ENCODE measurements around the gene CLEC4E. TPM values are rescaled to one million over a fixed set of nuclear protein-coding genes. Genes with fewer than 3 reads are reported as not detected.
"Not testable (repeated sequence)": the region's sequence is repeated elsewhere in the genome, so short reads cannot be mapped to it uniquely, and the experiment has no call there.

The CLEC4E gene
- total and polyA plus RNA-seq, 2 experiments from 2014 or later: not detected

- in situ Hi-C loops (cut with MboI): no loop called here
Measured at GRCh38 chr12:8548192-8548591, 7.5 kb upstream of the CLEC4E start.

GRCh38 chr12:8547645-8548044, 6.9 kb upstream of the CLEC4E start:
- Histone ChIP-seq H3K79me2 (ENCODE audit: insufficient read depth) (no peaks in the 10 kb centered on the region), H4K20me1 (ENCODE audit: insufficient read depth) (no peaks in the 10 kb centered on the region), H3K4me1 (ENCODE audit: insufficient read depth) (no peaks in the 10 kb centered on the region), H3K36me3 (ENCODE audit: low read depth) (no peaks in the 10 kb centered on the region), H3K9me2 (ENCODE audit: insufficient read depth) (no peaks in the 10 kb centered on the region), H2AFZ (no peak overlapping the region), H3K9ac (no peak overlapping the region), H3K4me2 (ENCODE audit: unreplicated experiment) (no peak overlapping the region), H3K9me3 (ENCODE audit: low read depth) (no peaks in the 10 kb centered on the region), H3K27me3 (replicated peaks; ENCODE audit: insufficient read depth) (no peaks in the 10 kb centered on the region; the same call in 1 of the 2 replicates), H3K4me3 (no peak overlapping the region), H3F3A (ENCODE audit: insufficient read depth) (no peaks in the 10 kb centered on the region), H3K27ac (no peak overlapping the region)
- in situ Hi-C loops (cut with MboI): no loop called here
- TF ChIP-seq EZH2 (IDR thresholded peaks at IDR 0.05; ENCODE audit: insufficient read depth, poor library complexity, severe bottlenecking) (no peak), EZH2phosphoT487 (IDR thresholded peaks at IDR 0.05; ENCODE audit: insufficient read depth, low read depth) (no peak)
- WGBS, 2 experiments (ENCODE audit: low coverage in 1 of 2, low lambda C conversion rate in 2 of 2, missing lambda C conversion rate in 2 of 2): 58 to 69% methylated on average over 2 of the region's 2 CpGs
- no peak for DNase-seq

More at GRCh38 chr12:8548192-8548591, 7.5 kb upstream of the CLEC4E start:
- no peaks in the 10 kb centered on the region for H3K9me3 ChIP-seq (ENCODE audit: low read depth)
- H4K20me1 ChIP-seq (ENCODE audit: insufficient read depth): no peaks in the 10 kb centered on the region
- no peaks in the 10 kb centered on the region for H3K36me3 ChIP-seq (ENCODE audit: low read depth)
- no peaks in the 10 kb centered on the region for H3K9me2 ChIP-seq (ENCODE audit: insufficient read depth)
- DNase-seq: no peak
- no peaks in the 10 kb centered on the region; the same call in 1 of the 2 replicates for H3K27me3 ChIP-seq (replicated peaks; ENCODE audit: insufficient read depth)
- H3F3A ChIP-seq (ENCODE audit: insufficient read depth): no peaks in the 10 kb centered on the region
- H3K9ac ChIP-seq: no peak overlapping the region
- H2AFZ ChIP-seq: no peak overlapping the region
- WGBS, 2 experiments (ENCODE audit: low coverage in 1 of 2, low lambda C conversion rate in 2 of 2, missing lambda C conversion rate in 2 of 2): 46 to 51% methylated on average over 2 of the region's 2 CpGs
- H3K4me1 ChIP-seq (ENCODE audit: insufficient read depth): no peaks in the 10 kb centered on the region
- no peak overlapping the region for H3K4me3 ChIP-seq
- TF ChIP-seq EZH2 (IDR thresholded peaks at IDR 0.05; ENCODE audit: insufficient read depth, poor library complexity, severe bottlenecking): no peak
- TF ChIP-seq EZH2phosphoT487 (IDR thresholded peaks at IDR 0.05; ENCODE audit: insufficient read depth, low read depth): no peak
- H3K27ac ChIP-seq: no peak overlapping the region
- no peaks in the 10 kb centered on the region for H3K79me2 ChIP-seq (ENCODE audit: insufficient read depth)
- no peak overlapping the region for H3K4me2 ChIP-seq (ENCODE audit: unreplicated experiment)

- WGBS, 2 experiments (ENCODE audit: low coverage in 1 of 2, low lambda C conversion rate in 2 of 2, missing lambda C conversion rate in 2 of 2): 71 to 73% methylated on average over 3 of the region's 3 CpGs
- TF ChIP-seq EZH2phosphoT487 (IDR thresholded peaks at IDR 0.05; ENCODE audit: insufficient read depth, low read depth) (no peak), EZH2 (IDR thresholded peaks at IDR 0.05; ENCODE audit: insufficient read depth, poor library complexity, severe bottlenecking) (no peak)
Measured at GRCh38 chr12:8546591-8546990, 5.9 kb upstream of the CLEC4E start.

GRCh38 chr12:8544295-8544694, 3.6 kb upstream of the CLEC4E start:
- Histone ChIP-seq H3K36me3 (ENCODE audit: low read depth) (no peaks in the 10 kb centered on the region), H3K27ac (no peak overlapping the region), H3K4me1 (ENCODE audit: insufficient read depth) (no peaks in the 10 kb centered on the region), H3K79me2 (ENCODE audit: insufficient read depth) (no peaks in the 10 kb centered on the region), H3K27me3 (replicated peaks; ENCODE audit: insufficient read depth) (peaks cover 7% of the 10 kb centered on the region; the same call in 1 of the 2 replicates), H4K20me1 (ENCODE audit: insufficient read depth) (no peaks in the 10 kb centered on the region), H3F3A (ENCODE audit: insufficient read depth) (no peaks in the 10 kb centered on the region), H3K4me3 (no peak overlapping the region), H3K9me3 (ENCODE audit: low read depth) (no peaks in the 10 kb centered on the region), H3K9ac (no peak overlapping the region), H2AFZ (no peak overlapping the region), H3K9me2 (ENCODE audit: insufficient read depth) (no peaks in the 10 kb centered on the region), H3K4me2 (ENCODE audit: unreplicated experiment) (peak overlapping the region; percentile 33)
- DNase-seq: peak; percentile 68
- WGBS, 2 experiments (ENCODE audit: low coverage in 1 of 2, low lambda C conversion rate in 2 of 2, missing lambda C conversion rate in 2 of 2): 0% methylated on average over 3 of the region's 3 CpGs
- in situ Hi-C loops (cut with MboI): no loop called here
- TF ChIP-seq EZH2 (IDR thresholded peaks at IDR 0.05; ENCODE audit: insufficient read depth, poor library complexity, severe bottlenecking) (no peak), EZH2phosphoT487 (IDR thresholded peaks at IDR 0.05; ENCODE audit: insufficient read depth, low read depth) (no peak)

More at GRCh38 chr12:8546591-8546990, 5.9 kb upstream of the CLEC4E start:
- no peak overlapping the region for H2AFZ ChIP-seq
- H4K20me1 ChIP-seq (ENCODE audit: insufficient read depth): no peaks in the 10 kb centered on the region
- no peaks in the 10 kb centered on the region for H3F3A ChIP-seq (ENCODE audit: insufficient read depth)
- H3K79me2 ChIP-seq (ENCODE audit: insufficient read depth): no peaks in the 10 kb centered on the region
- H3K36me3 ChIP-seq (ENCODE audit: low read depth): no peaks in the 10 kb centered on the region
- H3K27me3 ChIP-seq (replicated peaks; ENCODE audit: insufficient read depth): no peaks in the 10 kb centered on the region; the same call in 1 of the 2 replicates
- H3K4me2 ChIP-seq (ENCODE audit: unreplicated experiment): no peak overlapping the region
- in situ Hi-C loops (cut with MboI): no loop called here
- H3K9ac ChIP-seq: no peak overlapping the region
- no peak for DNase-seq
- H3K9me2 ChIP-seq (ENCODE audit: insufficient read depth): no peaks in the 10 kb centered on the region
- no peak overlapping the region for H3K4me3 ChIP-seq
- no peaks in the 10 kb centered on the region for H3K4me1 ChIP-seq (ENCODE audit: insufficient read depth)
- no peaks in the 10 kb centered on the region for H3K9me3 ChIP-seq (ENCODE audit: low read depth)
- no peak overlapping the region for H3K27ac ChIP-seq

GRCh38 chr12:8541562-8541961, 857 bp upstream of the CLEC4E start:
- no peak for TF ChIP-seq EZH2phosphoT487 (IDR thresholded peaks at IDR 0.05; ENCODE audit: insufficient read depth, low read depth)
- Histone ChIP-seq H3K36me3 (ENCODE audit: low read depth) (no peaks in the 10 kb centered on the region), H3K9ac (no peak overlapping the region), H3K27me3 (replicated peaks; ENCODE audit: insufficient read depth) (peaks cover 13% of the 10 kb centered on the region; the same call in 1 of the 2 replicates), H3K4me2 (ENCODE audit: unreplicated experiment) (no peak overlapping the region), H3K79me2 (ENCODE audit: insufficient read depth) (no peaks in the 10 kb centered on the region), H2AFZ (no peak overlapping the region), H3K27ac (no peak overlapping the region), H3K9me3 (ENCODE audit: low read depth) (no peaks in the 10 kb centered on the region), H4K20me1 (ENCODE audit: insufficient read depth) (no peaks in the 10 kb centered on the region), H3K9me2 (ENCODE audit: insufficient read depth) (no peaks in the 10 kb centered on the region), H3K4me1 (ENCODE audit: insufficient read depth) (no peaks in the 10 kb centered on the region), H3K4me3 (no peak overlapping the region), H3F3A (ENCODE audit: insufficient read depth) (no peaks in the 10 kb centered on the region)
- in situ Hi-C loops (cut with MboI): no loop called here
- 87 to 88% methylated on average over 10 of the region's 10 CpGs for WGBS, 2 experiments (ENCODE audit: low coverage in 1 of 2, low lambda C conversion rate in 2 of 2, missing lambda C conversion rate in 2 of 2)
- no peak for DNase-seq

- 73 to 79% methylated on average over 14 to 16 of the region's 16 CpGs for WGBS, 2 experiments (ENCODE audit: low coverage in 1 of 2, low lambda C conversion rate in 2 of 2, missing lambda C conversion rate in 2 of 2)
- H3F3A ChIP-seq (ENCODE audit: insufficient read depth); H3K4me3 ChIP-seq; H3K4me1 ChIP-seq (ENCODE audit: insufficient read depth); H3K27ac ChIP-seq; H3K4me2 ChIP-seq (ENCODE audit: unreplicated experiment); H3K9ac ChIP-seq; H2AFZ ChIP-seq; in situ Hi-C loops (cut with MboI); H3K36me3 ChIP-seq (ENCODE audit: low read depth); H3K9me2 ChIP-seq (ENCODE audit: insufficient read depth); H3K9me3 ChIP-seq (ENCODE audit: low read depth); DNase-seq; H3K79me2 ChIP-seq (ENCODE audit: insufficient read depth); H4K20me1 ChIP-seq (ENCODE audit: insufficient read depth): not testable (repeated sequence)
- peaks cover 17% of the 10 kb centered on the region; the same call in 1 of the 2 replicates for H3K27me3 ChIP-seq (replicated peaks; ENCODE audit: insufficient read depth)
Measured at GRCh38 chr12:8537820-8538219, 2.9 kb downstream of the CLEC4E start.

All from GM23248 (cell line).